Upper lobe of left lung (tissue), 4 donors: ENCODE measurements around the gene DTL.

Experiments
- POLR2A ChIP-seq, 4 donors: fragments of 450-650 bp; IDR thresholded peaks; one replicate each; pipeline ENCODE4 v1.5.1; 2016 to 2017; ENCODE audit warnings: antibody characterized with exemption in 4 of 4, mild to moderate bottlenecking in 2 of 4
- POLR2AphosphoS5 ChIP-seq, 2 donors: sonication (generic); formaldehyde crosslinking; IDR thresholded peaks; one replicate each; pipeline ENCODE4 v1.5.1; 2017; ENCODE audit warnings: antibody characterized with exemption in 2 of 2
- TF ChIP-seq, protein P1 (sequence below), 6 experiments: fragments of 450-650 bp in 4 of 6; fragments of 200-600 bp in 2 of 6; sonication (generic) in 2 of 6; IDR thresholded peaks; one replicate each; pipeline ENCODE4 v1.5.1; 2016 to 2019; ENCODE audit warnings: antibody characterized with exemption in 6 of 6

DNA sequence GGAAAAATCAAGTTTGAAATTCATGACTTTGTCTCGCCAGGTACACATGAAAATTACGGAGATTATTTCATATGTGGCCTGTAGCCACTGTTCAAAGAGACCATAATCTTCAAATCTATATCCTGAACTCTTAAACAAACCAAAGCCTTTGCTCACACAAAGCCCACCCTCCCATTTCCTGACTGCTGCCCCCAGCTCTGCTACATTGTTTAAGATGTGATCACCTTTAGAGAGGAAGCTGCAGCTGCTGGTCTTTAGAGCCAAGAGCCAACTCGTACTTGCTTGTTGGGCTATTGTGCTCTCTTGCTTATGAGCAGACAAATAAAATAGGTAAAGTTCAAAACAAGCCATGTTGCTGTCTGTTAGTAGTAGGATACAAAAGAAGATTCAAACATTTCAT lies 71.9 kb downstream of the DTL start:
- TF ChIP-seq POLR2AphosphoS5 (IDR thresholded peaks at IDR 0.05) (no peak), POLR2A (IDR thresholded peaks at IDR 0.05) (no peak)
- TF ChIP-seq, protein P1, sequence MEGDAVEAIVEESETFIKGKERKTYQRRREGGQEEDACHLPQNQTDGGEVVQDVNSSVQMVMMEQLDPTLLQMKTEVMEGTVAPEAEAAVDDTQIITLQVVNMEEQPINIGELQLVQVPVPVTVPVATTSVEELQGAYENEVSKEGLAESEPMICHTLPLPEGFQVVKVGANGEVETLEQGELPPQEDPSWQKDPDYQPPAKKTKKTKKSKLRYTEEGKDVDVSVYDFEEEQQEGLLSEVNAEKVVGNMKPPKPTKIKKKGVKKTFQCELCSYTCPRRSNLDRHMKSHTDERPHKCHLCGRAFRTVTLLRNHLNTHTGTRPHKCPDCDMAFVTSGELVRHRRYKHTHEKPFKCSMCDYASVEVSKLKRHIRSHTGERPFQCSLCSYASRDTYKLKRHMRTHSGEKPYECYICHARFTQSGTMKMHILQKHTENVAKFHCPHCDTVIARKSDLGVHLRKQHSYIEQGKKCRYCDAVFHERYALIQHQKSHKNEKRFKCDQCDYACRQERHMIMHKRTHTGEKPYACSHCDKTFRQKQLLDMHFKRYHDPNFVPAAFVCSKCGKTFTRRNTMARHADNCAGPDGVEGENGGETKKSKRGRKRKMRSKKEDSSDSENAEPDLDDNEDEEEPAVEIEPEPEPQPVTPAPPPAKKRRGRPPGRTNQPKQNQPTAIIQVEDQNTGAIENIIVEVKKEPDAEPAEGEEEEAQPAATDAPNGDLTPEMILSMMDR (IDR thresholded peaks at IDR 0.05), result no peak
